HUES6 (cell line): ENCODE results near the gene HMGB4.

Experiments used
- H3K27ac ChIP-seq: 2 replicates; pipeline ENCODE4 v1.7.0; 2013; ENCODE audit warnings: low read depth, mild to moderate bottlenecking, low read length, inconsistent platforms
- H3K27me3 ChIP-seq: 2 replicates; pipeline ENCODE4 v1.6.1; 2013; ENCODE audit warnings: low read length; ENCODE audit not compliant: control insufficient read depth, insufficient read depth
- H3K36me3 ChIP-seq: 2 replicates; pipeline ENCODE4 v1.6.1; 2013; ENCODE audit warnings: low read length; ENCODE audit not compliant: control insufficient read depth, insufficient read depth
- H3K4me1 ChIP-seq: 2 replicates; pipeline ENCODE4 v1.6.1; 2013; ENCODE audit warnings: low read length; ENCODE audit not compliant: control insufficient read depth, insufficient read depth
- H3K4me3 ChIP-seq: 2 replicates; pipeline ENCODE4 v1.5.1; 2013; ENCODE audit warnings: low read depth, low read length
- H3K9ac ChIP-seq: one replicate; pipeline ENCODE4 v1.6.1; 2013; ENCODE audit warnings: mild to moderate bottlenecking, low read length
- H3K9me3 ChIP-seq: 2 replicates; pipeline ENCODE4 v1.6.1; 2013; ENCODE audit warnings: low read depth, low read length; ENCODE audit not compliant: control insufficient read depth, insufficient read depth

The HMGB4 gene

GRCh38 chr1:33844166-33844565 is 19.7 kb upstream of the HMGB4 start:
- no peaks in the 10 kb centered on the region for H3K36me3 ChIP-seq
- peaks cover 4% of the 10 kb centered on the region; the same call in 1 of the 2 replicates for H3K4me1 ChIP-seq
- no peak overlapping the region for H3K4me3 ChIP-seq
- no peaks in the 10 kb centered on the region for H3K27me3 ChIP-seq
- no peak overlapping the region for H3K9ac ChIP-seq
- no peak overlapping the region for H3K27ac ChIP-seq
- no peaks in the 10 kb centered on the region for H3K9me3 ChIP-seq

- Histone ChIP-seq H3K27me3 (no peaks in the 10 kb centered on the region), H3K9me3 (no peaks in the 10 kb centered on the region), H3K27ac (no peak overlapping the region), H3K36me3 (no peaks in the 10 kb centered on the region), H3K4me1 (peaks cover 4% of the 10 kb centered on the region; the same call in 1 of the 2 replicates), H3K4me3 (no peak overlapping the region), H3K9ac (no peak overlapping the region)
Measured at GRCh38 chr1:33846861-33847260, 17.0 kb upstream of the HMGB4 start.

GRCh38 chr1:33848205-33848937 is 15.5 kb upstream of the HMGB4 start:
- Histone ChIP-seq H3K9me3 (no peaks in the 10 kb centered on the region), H3K4me3 (no peak overlapping the region), H3K27me3 (no peaks in the 10 kb centered on the region), H3K9ac (no peak overlapping the region), H3K4me1 (peaks cover 4% of the 10 kb centered on the region; the same call in 1 of the 2 replicates), H3K27ac (no peak overlapping the region), H3K36me3 (no peaks in the 10 kb centered on the region)

- Histone ChIP-seq H3K27ac (no peak overlapping the region), H3K4me3 (no peak overlapping the region), H3K27me3 (no peaks in the 10 kb centered on the region), H3K9ac (no peak overlapping the region), H3K9me3 (no peaks in the 10 kb centered on the region), H3K36me3 (no peaks in the 10 kb centered on the region), H3K4me1 (peaks cover 4% of the 10 kb centered on the region; the same call in 1 of the 2 replicates)
Measured at GRCh38 chr1:33849211-33849610, 14.7 kb upstream of the HMGB4 start.

- Histone ChIP-seq H3K4me3 (no peak overlapping the region), H3K9me3 (no peaks in the 10 kb centered on the region), H3K36me3 (no peaks in the 10 kb centered on the region), H3K9ac (no peak overlapping the region), H3K27me3 (no peaks in the 10 kb centered on the region), H3K27ac (no peak overlapping the region), H3K4me1 (peaks cover 4% of the 10 kb centered on the region; the same call in 1 of the 2 replicates)
Measured at GRCh38 chr1:33850481-33850880, 13.4 kb upstream of the HMGB4 start.

- Histone ChIP-seq H3K36me3 (no peaks in the 10 kb centered on the region), H3K9ac (no peak overlapping the region), H3K4me3 (no peak overlapping the region), H3K27me3 (no peaks in the 10 kb centered on the region), H3K27ac (no peak overlapping the region), H3K4me1 (peaks cover 4% of the 10 kb centered on the region; the same call in 1 of the 2 replicates), H3K9me3 (no peaks in the 10 kb centered on the region)
Measured at GRCh38 chr1:33852711-33853110, 11.2 kb upstream of the HMGB4 start.

GRCh38 chr1:33853431-33853830 is 10.4 kb upstream of the HMGB4 start:
- no peak overlapping the region for H3K9ac ChIP-seq
- H3K4me3 ChIP-seq: no peak overlapping the region
- H3K27ac ChIP-seq: no peak overlapping the region
- no peaks in the 10 kb centered on the region for H3K36me3 ChIP-seq
- H3K4me1 ChIP-seq: peaks cover 4% of the 10 kb centered on the region; the same call in 1 of the 2 replicates
- no peaks in the 10 kb centered on the region for H3K27me3 ChIP-seq
- H3K9me3 ChIP-seq: no peaks in the 10 kb centered on the region

GRCh38 chr1:33854091-33854490 is 9.8 kb upstream of the HMGB4 start:
- Histone ChIP-seq H3K27me3 (no peaks in the 10 kb centered on the region), H3K4me1 (peaks cover 1% of the 10 kb centered on the region; the same call in 1 of the 2 replicates), H3K9ac (no peak overlapping the region), H3K27ac (no peak overlapping the region), H3K4me3 (no peak overlapping the region), H3K9me3 (no peaks in the 10 kb centered on the region), H3K36me3 (no peaks in the 10 kb centered on the region)

- Histone ChIP-seq H3K27me3 (no peaks in the 10 kb centered on the region), H3K27ac (no peak overlapping the region), H3K4me1 (no peaks in the 10 kb centered on the region), H3K9ac (no peak overlapping the region), H3K36me3 (no peaks in the 10 kb centered on the region), H3K9me3 (no peaks in the 10 kb centered on the region), H3K4me3 (no peak overlapping the region)
Measured at GRCh38 chr1:33860671-33861070, 3.2 kb upstream of the HMGB4 start.

GRCh38 chr1:33864460-33865389 is 846 bp downstream of the HMGB4 start:
- 0 out of 2 replicates have a peak, but pooled peaks cover 4% of the 10 kb centered on the region for H3K9me3 ChIP-seq
- no peak overlapping the region for H3K27ac ChIP-seq
- no peak overlapping the region for H3K4me3 ChIP-seq
- H3K9ac ChIP-seq: no peak overlapping the region
- H3K36me3 ChIP-seq: no peaks in the 10 kb centered on the region
- H3K27me3 ChIP-seq: no peaks in the 10 kb centered on the region
- H3K4me1 ChIP-seq: peaks cover 5% of the 10 kb centered on the region; the same call in 1 of the 2 replicates

GRCh38 chr1:33866281-33866680 is 2.4 kb downstream of the HMGB4 start:
- Histone ChIP-seq H3K27ac (no peak overlapping the region), H3K4me3 (no peak overlapping the region), H3K9ac (no peak overlapping the region), H3K4me1 (peaks cover 5% of the 10 kb centered on the region; the same call in 1 of the 2 replicates), H3K9me3 (0 out of 2 replicates have a peak, but pooled peaks cover 4% of the 10 kb centered on the region), H3K27me3 (no peaks in the 10 kb centered on the region), H3K36me3 (no peaks in the 10 kb centered on the region)
